Dendritic cell treated with granulocyte-macrophage colony-stimulating factor and Interleukin-4, amounts not matched to agents 40 ng/mL and 50 ng/mL, for 4 days (primary cell): Measurements from ENCODE around the gene HMMR.
"Not testable (repeated sequence)": the region's sequence is repeated elsewhere in the genome, so short reads cannot be mapped to it uniquely, and the experiment has no call there.

Source experiments
- H3K27ac Mint-ChIP-seq: one replicate; pipeline ENCODE4 v1.8.0; 2022; ENCODE audit warnings: mild to moderate bottlenecking, mixed read lengths
- H3K27me3 Mint-ChIP-seq: one replicate; pipeline ENCODE4 v1.8.0; 2022; ENCODE audit warnings: mild to moderate bottlenecking, mixed read lengths
- H3K36me3 Mint-ChIP-seq: one replicate; pipeline ENCODE4 v1.8.0; 2022; ENCODE audit warnings: low read depth, mixed read lengths
- H3K4me1 Mint-ChIP-seq: one replicate; pipeline ENCODE4 v1.8.0; 2022; ENCODE audit warnings: low read depth, mixed read lengths
- H3K4me3 Mint-ChIP-seq: one replicate; pipeline ENCODE4 v1.8.0; 2022; ENCODE audit warnings: mild to moderate bottlenecking, moderate library complexity, mixed read lengths
- H3K9me3 Mint-ChIP-seq: one replicate; pipeline ENCODE4 v1.8.0; 2022; ENCODE audit warnings: mixed read lengths
- intact Hi-C: fragments of 100-400 bp; cut with micrococcal nuclease; formaldehyde crosslinking; loops from one replicate; pipeline ENCODE4 v1.15.0; 2022

The HMMR gene

DNA sequence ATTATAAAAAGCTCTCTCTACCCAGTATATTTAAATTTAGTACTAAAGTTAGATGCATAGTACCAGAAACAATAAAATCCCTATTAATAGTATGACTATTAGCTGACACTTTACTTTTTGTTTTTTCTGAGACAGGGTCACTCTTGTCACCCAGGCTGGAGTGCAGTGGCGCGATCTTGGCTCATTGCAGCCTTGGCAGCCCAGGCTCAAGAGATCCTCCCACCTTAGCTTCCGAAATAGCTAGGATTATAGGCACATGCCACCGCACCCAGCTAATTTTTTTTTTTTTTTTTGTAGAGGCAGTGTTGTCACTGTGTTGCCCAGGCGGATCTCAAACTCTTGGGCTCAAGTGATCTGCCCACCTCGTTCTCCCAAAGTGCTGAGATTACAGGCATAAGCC, 15.1 kb upstream of the HMMR start:
- Mint-ChIP-seq H3K27me3 (no peaks in the 10 kb centered on the region), H3K9me3 (no peaks in the 10 kb centered on the region), H3K27ac (no peak overlapping the region), H3K4me3 (no peak overlapping the region), H3K36me3 (peaks cover 83% of the 10 kb centered on the region), H3K4me1 (peaks cover 1% of the 10 kb centered on the region)
- intact Hi-C loops = no loop called here

DNA sequence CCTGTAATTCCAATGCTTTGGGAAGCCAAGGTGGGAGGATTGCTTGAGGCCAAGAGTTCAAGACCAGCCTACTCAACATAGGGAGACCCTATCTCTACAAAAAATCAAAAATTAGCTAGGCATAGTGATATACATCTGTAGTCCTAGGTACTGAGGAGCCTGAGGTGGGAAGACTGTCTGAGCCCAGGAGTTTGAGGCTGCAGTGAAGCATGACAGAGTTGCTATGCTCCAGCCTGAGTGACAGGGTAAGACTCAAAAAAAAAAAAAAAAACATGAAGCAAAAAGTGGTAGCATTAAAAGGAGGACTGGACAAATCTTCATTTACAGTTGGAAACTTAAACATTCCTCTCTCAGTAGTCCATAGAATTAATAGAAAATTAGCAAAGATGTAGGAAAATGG, 13.2 kb upstream of the HMMR start:
- H3K4me1 Mint-ChIP-seq = no peaks in the 10 kb centered on the region
- H3K27me3 Mint-ChIP-seq = no peaks in the 10 kb centered on the region
- H3K9me3 Mint-ChIP-seq = no peaks in the 10 kb centered on the region
- H3K27ac Mint-ChIP-seq = peak overlapping the region; percentile 35
- peaks cover 87% of the 10 kb centered on the region for H3K36me3 Mint-ChIP-seq
- intact Hi-C loops = no loop called here
- no peak overlapping the region for H3K4me3 Mint-ChIP-seq

DNA sequence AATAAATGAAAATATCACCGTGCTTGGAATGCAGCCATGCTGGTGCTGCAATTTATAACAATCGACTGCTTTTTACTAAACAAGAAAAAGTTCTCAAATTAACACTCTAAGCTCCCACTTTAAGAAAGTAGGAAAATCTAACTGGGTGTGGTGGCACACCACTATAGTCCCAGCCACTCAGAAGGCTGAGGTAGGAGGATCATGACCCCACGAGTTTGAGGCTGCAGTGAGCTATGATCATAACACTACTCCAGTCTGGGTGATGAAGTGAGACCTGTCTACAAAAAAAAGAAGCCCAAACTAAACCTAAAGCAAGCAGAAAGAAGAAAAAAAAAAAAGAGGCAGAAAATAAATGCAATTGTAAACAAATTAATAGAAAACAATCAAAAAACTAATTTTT, 12.6 kb upstream of the HMMR start:
- H3K27ac Mint-ChIP-seq = no peak overlapping the region
- H3K4me3 Mint-ChIP-seq = no peak overlapping the region
- no peaks in the 10 kb centered on the region for H3K9me3 Mint-ChIP-seq
- H3K36me3 Mint-ChIP-seq = peaks cover 80% of the 10 kb centered on the region
- H3K27me3 Mint-ChIP-seq = no peaks in the 10 kb centered on the region
- H3K4me1 Mint-ChIP-seq = no peaks in the 10 kb centered on the region
- intact Hi-C loops = no loop called here

DNA sequence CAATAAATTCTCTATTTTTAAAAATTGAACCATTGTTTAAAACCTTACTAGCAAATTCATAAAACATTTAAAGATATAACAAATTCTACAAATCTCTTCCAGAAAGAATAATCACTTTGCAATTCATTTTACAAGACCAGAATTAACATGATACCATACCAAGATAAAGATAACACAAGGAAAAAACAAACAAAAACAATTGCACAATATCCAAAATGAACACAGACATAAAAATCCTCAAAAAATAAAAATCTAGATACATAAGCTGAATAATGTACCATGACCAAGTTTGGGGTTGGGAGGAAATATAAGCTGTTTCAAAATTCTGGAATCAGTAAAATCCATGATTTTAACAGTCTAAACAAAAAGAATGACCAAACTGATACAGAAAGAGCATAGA, 11.9 kb upstream of the HMMR start:
- H3K36me3 Mint-ChIP-seq = peaks cover 78% of the 10 kb centered on the region
- H3K4me3 Mint-ChIP-seq = no peak overlapping the region
- intact Hi-C loops = no loop called here
- no peaks in the 10 kb centered on the region for H3K27me3 Mint-ChIP-seq
- no peaks in the 10 kb centered on the region for H3K4me1 Mint-ChIP-seq
- no peaks in the 10 kb centered on the region for H3K9me3 Mint-ChIP-seq
- no peak overlapping the region for H3K27ac Mint-ChIP-seq

DNA sequence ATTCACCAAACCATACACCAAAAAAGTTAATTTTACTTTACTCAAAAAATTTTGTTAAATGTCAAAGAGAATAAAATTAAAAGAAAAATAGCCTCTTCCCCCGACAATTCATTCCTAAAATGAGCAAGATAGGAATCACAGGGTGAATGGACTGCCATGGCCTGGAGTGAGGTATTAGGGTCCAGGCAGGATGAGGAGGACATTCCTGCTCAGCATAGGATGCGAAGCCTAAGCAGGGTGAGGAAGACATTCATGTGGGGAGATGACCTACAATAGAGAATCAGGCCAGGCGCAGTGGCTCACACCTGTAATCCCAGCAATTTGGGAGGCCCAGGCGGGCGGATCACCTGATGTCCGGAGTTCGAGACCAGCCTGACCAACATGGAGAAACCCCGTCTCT, 8.9 kb upstream of the HMMR start:
- Mint-ChIP-seq H3K9me3 (no peaks in the 10 kb centered on the region), H3K36me3 (peaks cover 75% of the 10 kb centered on the region), H3K27ac (no peak overlapping the region), H3K4me3 (no peak overlapping the region), H3K27me3 (no peaks in the 10 kb centered on the region), H3K4me1 (peaks cover 8% of the 10 kb centered on the region)
- intact Hi-C loops = no loop called here

DNA sequence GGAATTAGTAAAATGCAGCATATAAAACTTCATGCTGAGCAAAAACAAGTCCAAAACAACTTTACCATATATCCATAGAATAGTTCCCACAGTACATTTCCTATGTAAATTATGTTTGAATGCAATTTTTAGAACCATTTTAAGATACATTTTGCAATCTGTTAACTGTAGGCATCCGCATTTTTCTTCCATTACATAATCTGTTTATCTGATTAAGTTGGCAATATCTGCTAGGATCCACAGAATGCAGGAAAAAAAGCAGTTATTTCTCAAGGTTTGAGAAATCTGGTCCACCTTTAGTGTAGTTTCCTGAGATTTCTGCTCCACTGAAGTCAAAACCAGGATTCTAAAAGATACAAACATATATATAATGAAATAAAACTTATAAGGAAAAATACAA, 6.7 kb upstream of the HMMR start:
- Mint-ChIP-seq H3K4me3 (no peak overlapping the region), H3K9me3 (no peaks in the 10 kb centered on the region), H3K4me1 (peaks cover 13% of the 10 kb centered on the region), H3K27me3 (no peaks in the 10 kb centered on the region), H3K36me3 (peaks cover 61% of the 10 kb centered on the region), H3K27ac (no peak overlapping the region)
- intact Hi-C loops = no loop called here

DNA sequence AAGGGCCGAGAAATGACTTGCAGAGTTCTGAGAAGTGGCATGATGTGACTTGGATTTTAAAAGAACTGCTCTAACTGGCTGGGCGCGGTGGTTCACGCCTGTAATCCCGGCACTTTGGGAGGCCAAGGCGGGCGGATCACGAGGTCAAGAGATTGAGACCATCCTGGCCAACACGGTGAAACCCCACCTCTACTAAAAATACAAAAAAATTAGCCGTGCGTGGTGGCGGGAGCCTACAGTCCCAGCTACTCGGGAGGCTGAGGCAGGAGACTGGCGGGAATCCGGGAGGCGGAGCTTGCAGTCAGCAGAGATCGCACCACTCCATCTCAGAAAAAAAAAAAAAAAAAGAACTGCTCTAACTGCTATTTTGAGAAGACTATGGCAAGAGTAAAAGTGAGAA, 5.0 kb upstream of the HMMR start:
- H3K4me3 Mint-ChIP-seq, H3K27ac Mint-ChIP-seq, H3K27me3 Mint-ChIP-seq, H3K9me3 Mint-ChIP-seq, intact Hi-C loops: not testable (repeated sequence)
- Mint-ChIP-seq H3K36me3 (peaks cover 53% of the 10 kb centered on the region), H3K4me1 (peaks cover 22% of the 10 kb centered on the region)

DNA sequence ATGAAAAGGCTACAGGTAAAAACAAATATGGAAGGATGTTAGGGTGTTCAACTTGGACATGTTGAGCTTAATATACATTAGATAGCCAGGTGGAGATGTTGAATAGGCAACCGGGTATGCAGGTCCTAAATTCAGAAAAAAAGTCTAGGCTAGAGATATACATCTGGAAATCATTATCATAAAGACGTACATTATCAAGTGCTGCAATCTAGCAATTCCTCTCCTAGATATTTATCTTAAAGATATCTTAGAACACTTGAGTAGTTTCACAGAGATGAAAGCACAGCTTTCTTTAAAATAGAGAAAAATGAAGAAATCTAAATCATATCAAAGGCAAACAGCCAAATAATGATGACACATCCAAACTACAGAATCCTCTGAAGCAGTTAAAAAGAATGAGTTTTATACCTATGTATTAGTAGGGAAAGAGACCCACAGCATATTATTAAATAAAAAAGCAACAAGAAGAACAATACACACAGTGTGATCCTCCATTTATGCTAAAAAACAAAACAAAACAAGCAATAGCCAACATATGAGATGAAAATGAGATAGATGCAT, 4.3 kb upstream of the HMMR start:
- Mint-ChIP-seq H3K27ac (no peak overlapping the region), H3K9me3 (no peaks in the 10 kb centered on the region), H3K4me1 (peaks cover 22% of the 10 kb centered on the region), H3K27me3 (no peaks in the 10 kb centered on the region), H3K36me3 (peaks cover 46% of the 10 kb centered on the region), H3K4me3 (no peak overlapping the region)
- intact Hi-C loops = no loop called here

DNA sequence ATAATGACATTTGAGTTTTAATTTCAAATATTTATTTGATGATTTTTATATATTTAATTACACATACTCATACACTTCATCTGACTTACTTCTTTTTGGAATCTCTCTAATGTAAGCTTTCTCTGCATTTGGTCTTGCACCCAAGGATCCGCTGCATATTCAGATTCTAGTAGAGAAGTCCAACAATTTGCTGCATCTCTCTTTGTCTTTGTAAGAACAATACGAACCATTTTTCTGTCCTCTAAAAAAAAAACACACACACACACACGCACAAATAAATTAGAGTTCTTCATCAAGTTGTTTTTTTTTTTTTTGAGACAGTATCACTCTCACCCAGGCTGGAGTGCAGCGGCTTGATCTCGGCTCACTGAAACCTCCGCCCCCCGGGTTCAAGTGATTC, 3.6 kb upstream of the HMMR start:
- Mint-ChIP-seq H3K36me3 (peaks cover 39% of the 10 kb centered on the region), H3K4me3 (no peak overlapping the region), H3K4me1 (peaks cover 22% of the 10 kb centered on the region), H3K27ac (peak overlapping the region; percentile 41), H3K9me3 (no peaks in the 10 kb centered on the region), H3K27me3 (no peaks in the 10 kb centered on the region)
- intact Hi-C loops = no loop called here

DNA sequence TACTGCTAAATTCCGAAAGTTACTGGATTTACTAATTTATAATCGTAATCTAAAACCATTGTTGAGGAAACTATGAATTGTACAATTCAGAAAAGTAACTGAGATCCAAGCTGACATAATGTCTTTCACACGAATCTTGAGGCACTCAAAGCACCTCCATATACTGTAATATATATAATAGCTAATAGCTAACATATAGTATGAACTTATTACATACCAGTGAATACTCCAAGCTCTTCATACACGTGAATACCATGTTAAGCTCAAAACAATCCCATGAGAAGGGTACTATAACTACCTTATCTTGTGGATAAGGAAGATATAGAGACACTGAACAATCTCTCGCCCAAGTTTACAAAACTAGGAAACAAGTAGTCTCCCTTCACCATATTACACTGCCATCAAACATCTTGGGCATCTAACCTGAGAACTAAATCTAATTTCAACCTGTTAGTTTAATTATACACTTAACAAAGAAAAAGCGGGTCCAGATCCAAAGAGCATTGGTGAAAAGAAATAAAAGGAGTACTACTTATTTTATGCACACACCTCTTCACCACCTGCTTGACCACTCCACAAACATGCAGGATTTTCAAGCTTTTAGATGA, 1.6 kb upstream of the HMMR start:
- peaks cover 27% of the 10 kb centered on the region for H3K4me1 Mint-ChIP-seq
- no peaks in the 10 kb centered on the region for H3K9me3 Mint-ChIP-seq
- intact Hi-C loops = no loop called here
- peaks cover 38% of the 10 kb centered on the region for H3K36me3 Mint-ChIP-seq
- no peaks in the 10 kb centered on the region for H3K27me3 Mint-ChIP-seq
- peak overlapping the region; percentile 93 for H3K4me3 Mint-ChIP-seq
- peak overlapping the region; percentile 99 for H3K27ac Mint-ChIP-seq

DNA sequence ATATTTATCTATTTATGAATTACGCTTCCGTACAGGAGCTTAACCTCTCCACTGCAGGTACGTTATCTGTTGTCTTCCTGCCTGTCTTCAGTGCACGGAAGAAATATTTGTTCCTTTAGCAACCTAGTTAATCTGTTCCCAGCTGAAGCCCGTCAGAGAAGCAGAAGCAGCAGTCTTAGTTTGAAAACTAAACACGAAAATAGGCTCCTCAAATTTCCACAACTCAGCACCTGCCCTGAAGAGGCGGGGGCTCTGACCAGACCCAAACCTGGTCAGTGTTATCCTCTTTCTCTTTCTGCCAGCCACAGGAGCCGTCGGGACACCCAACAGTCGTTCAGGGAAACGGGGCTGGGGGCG, 992 bp upstream of the HMMR start:
- Mint-ChIP-seq H3K4me3 (peak overlapping the region; percentile 93), H3K36me3 (peaks cover 37% of the 10 kb centered on the region), H3K9me3 (no peaks in the 10 kb centered on the region), H3K4me1 (peaks cover 27% of the 10 kb centered on the region), H3K27ac (peak overlapping the region; percentile 99), H3K27me3 (no peaks in the 10 kb centered on the region)
- intact Hi-C loops = no loop called here

DNA sequence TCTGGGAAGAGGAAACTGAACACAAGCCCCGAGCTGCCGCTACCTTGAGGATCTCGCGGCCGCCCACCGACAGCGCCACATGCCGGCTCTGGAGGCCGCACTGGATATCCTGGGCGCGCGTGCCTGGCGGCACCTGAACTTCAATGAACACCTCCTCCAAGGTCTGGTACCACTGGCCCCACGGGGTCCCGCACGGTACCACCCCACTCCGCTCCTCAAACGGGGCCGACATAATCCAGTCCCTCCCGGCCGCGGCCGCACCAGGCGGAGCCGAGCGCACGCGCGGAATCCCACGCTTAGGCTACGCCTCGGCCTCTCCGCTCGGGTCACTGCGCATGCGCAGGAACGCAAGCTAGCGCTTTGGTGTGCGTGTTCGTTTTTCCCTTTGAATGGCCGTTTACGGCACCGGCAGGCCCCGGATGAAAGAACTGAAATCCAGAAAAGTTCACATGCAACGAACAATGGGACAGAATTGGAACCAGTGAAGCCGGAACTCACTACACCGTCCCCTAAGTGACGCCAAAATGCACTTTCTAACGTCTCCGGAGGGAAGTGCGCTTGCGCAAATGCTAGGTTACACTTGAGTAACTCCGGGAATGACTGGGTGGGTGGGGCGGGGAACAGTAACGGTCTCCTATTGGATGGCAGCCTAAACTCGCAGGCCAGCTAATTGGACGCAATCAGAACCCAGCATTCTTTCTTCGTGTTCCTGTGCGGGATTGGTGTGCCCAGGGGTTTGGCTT, 442 bp upstream of the HMMR start, which contains the start of gene NUDCD2:
TSS of gene NUDCD2 (minus strand) at position 284 of the 743 bp plus-strand sequence. CDS start at position 232, 52 bp downstream.
- Mint-ChIP-seq H3K9me3 (no peaks in the 10 kb centered on the region), H3K27ac (peak within 1 kb of the TSS; percentile 99), H3K4me1 (peaks cover 26% of the 10 kb centered on the region), H3K27me3 (no peaks in the 10 kb centered on the region), H3K36me3 (peaks cover 32% of the 10 kb centered on the region), H3K4me3 (peak within 1 kb of the TSS; percentile 93)
- intact Hi-C loops = loop anchor here (1.0 to 2.0 kb wide), 3 partner anchors 15 to 45 kb away; partner anchors contain the start of genes CCNG1 and MAT2B

DNA sequence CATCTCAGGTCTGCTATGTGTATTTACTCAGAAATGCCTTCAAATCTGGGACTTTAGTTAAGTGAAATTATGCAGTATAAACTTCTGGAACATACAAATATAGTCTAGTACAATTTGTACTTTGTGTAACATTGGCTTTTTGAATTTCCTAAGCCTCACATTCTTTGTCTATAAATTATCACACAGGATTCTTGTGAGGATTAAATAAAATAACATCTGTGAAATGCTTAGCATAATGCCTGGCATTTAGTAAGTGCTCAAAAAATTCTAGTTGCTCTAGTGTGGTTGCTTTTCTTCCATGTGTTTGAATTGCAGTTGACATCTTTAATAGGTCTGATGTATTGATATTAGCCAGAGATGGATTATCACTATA, 2.6 kb downstream of the HMMR start:
- peaks cover 9% of the 10 kb centered on the region for H3K36me3 Mint-ChIP-seq
- H3K27ac Mint-ChIP-seq = no peak overlapping the region
- intact Hi-C loops = no loop called here
- no peaks in the 10 kb centered on the region for H3K9me3 Mint-ChIP-seq
- H3K4me3 Mint-ChIP-seq = no peak overlapping the region
- peaks cover 14% of the 10 kb centered on the region for H3K4me1 Mint-ChIP-seq
- no peaks in the 10 kb centered on the region for H3K27me3 Mint-ChIP-seq

DNA sequence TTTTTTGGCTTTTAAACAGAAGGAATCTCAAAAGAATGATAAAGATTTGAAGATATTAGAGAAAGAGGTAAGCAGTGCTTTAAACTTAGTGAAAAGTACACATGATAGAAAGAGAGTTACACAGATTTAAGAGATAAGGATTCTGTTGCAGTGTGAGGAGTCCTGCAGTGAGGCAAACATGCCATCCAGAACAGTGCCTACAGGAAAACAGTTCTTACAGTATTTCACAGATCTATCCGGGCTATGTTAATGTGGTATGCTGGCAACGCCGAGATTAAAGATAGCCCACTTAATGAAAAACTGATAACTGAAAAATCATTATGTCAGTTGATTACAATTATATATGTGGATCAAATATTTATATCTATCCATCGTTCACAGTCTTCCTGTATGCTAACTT, 7.2 kb downstream of the HMMR start:
- Mint-ChIP-seq H3K36me3 (no peaks in the 10 kb centered on the region), H3K27me3 (no peaks in the 10 kb centered on the region), H3K9me3 (no peaks in the 10 kb centered on the region), H3K27ac (no peak overlapping the region), H3K4me3 (no peak overlapping the region), H3K4me1 (no peaks in the 10 kb centered on the region)
- intact Hi-C loops = no loop called here
